Measurements from ENCODE around the gene ACTN3. TPM values are rescaled to one million over a fixed set of nuclear protein-coding genes. Genes with fewer than 3 reads are reported as not detected.

ACTN3 gene
- total RNA-seq, 1 experiment from 2014 or later, result not detected

DNA sequence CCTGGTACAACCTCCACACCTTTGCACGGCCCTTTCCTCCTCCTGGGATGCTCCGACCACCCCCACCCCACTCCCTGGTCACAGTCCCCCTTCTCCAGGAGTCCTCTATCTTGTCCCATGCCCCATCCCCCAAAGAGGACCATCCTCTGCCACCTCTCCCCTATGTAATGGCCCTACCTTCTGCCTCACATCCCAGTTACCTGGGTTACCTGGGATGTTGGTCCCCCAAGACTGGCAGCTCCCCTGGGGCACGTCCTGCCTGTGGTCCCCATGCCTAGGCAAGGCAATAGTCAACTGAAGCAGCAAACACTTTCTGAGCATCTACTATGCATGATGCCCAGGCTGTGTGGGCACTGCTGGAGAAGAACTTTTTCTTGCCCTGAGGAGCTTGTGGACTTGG, 8.7 kb downstream of the ACTN3 start:
- no peak overlapping the region for H3K4me3 ChIP-seq (ENCODE audit: low read length)
- no peaks in the 10 kb centered on the region for H3K9me2 ChIP-seq (replicated peaks; ENCODE audit: low read length)
- H3K4me2 ChIP-seq (ENCODE audit: low read length), result no peak overlapping the region
- no peaks in the 10 kb centered on the region for H3K27me3 ChIP-seq (ENCODE audit: low read length)
- no peaks in the 10 kb centered on the region for H3F3A ChIP-seq (ENCODE audit: low read length, unreplicated experiment)
- no peak overlapping the region for H3K27ac ChIP-seq (ENCODE audit: low read length)
- no peaks in the 10 kb centered on the region for H3K36me3 ChIP-seq (ENCODE audit: low read depth, low read length)
- BruUV-seq (replicated peaks), result no TSS peak
- no peaks in the 10 kb centered on the region for H3K9me3 ChIP-seq (ENCODE audit: low read length)
- CTCF ChIA-PET, result no interaction called here
- H4K20me1 ChIP-seq (ENCODE audit: low read length), result no peaks in the 10 kb centered on the region
- no peak overlapping the region for H2AFZ ChIP-seq (ENCODE audit: low read length)
- DNase-seq (no peak), ATAC-seq (no peak)
- TF ChIP-seq, protein P1, sequence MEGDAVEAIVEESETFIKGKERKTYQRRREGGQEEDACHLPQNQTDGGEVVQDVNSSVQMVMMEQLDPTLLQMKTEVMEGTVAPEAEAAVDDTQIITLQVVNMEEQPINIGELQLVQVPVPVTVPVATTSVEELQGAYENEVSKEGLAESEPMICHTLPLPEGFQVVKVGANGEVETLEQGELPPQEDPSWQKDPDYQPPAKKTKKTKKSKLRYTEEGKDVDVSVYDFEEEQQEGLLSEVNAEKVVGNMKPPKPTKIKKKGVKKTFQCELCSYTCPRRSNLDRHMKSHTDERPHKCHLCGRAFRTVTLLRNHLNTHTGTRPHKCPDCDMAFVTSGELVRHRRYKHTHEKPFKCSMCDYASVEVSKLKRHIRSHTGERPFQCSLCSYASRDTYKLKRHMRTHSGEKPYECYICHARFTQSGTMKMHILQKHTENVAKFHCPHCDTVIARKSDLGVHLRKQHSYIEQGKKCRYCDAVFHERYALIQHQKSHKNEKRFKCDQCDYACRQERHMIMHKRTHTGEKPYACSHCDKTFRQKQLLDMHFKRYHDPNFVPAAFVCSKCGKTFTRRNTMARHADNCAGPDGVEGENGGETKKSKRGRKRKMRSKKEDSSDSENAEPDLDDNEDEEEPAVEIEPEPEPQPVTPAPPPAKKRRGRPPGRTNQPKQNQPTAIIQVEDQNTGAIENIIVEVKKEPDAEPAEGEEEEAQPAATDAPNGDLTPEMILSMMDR (conservative IDR thresholded peaks at IDR 0.05; ENCODE audit: low read depth, low read length), result no peak
- TF ChIP-seq EZH2phosphoT487 (IDR thresholded peaks at IDR 0.05; ENCODE audit: borderline replicate concordance, low read length) (no peak), EZH2 (IDR thresholded peaks at IDR 0.05; ENCODE audit: low read length, unreplicated experiment) (no peak)
- POLR2A ChIA-PET (ENCODE audit: unreplicated experiment), result no interaction called here
- no peak overlapping the region for H3K9ac ChIP-seq (ENCODE audit: low read length)
- H3K4me1 ChIP-seq (ENCODE audit: insufficient read depth, low read length), result no peaks in the 10 kb centered on the region
- no peaks in the 10 kb centered on the region for H3K79me2 ChIP-seq (ENCODE audit: low read length)
- intact Hi-C loops (cut with micrococcal nuclease), result no loop called here

DNA sequence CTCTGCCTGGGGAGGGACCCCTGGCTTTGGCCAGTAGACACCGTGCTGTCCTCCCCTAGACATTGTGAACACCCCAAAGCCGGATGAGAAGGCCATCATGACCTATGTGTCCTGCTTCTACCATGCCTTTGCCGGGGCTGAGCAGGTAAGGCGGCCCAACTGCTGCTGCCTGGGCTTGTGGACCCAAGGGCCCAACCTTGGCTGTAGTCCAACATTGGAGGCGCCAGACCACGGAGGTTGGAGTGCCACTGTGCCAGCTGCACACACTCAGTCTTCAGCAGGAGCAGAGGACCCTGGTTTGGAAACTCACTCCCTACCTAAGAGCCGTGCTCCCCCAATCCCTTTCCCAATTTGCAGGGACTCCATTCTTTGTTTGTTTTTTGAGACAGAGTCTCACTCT, 9.4 kb downstream of the ACTN3 start:
- H3K79me2 ChIP-seq (ENCODE audit: low read length), result no peaks in the 10 kb centered on the region
- no peaks in the 10 kb centered on the region for H3K36me3 ChIP-seq (ENCODE audit: low read depth, low read length)
- no peaks in the 10 kb centered on the region for H3K9me2 ChIP-seq (replicated peaks; ENCODE audit: low read length)
- no peak overlapping the region for H3K4me3 ChIP-seq (ENCODE audit: low read length)
- BruUV-seq (replicated peaks), result no TSS peak
- TF ChIP-seq EZH2phosphoT487 (IDR thresholded peaks at IDR 0.05; ENCODE audit: borderline replicate concordance, low read length) (no peak), EZH2 (IDR thresholded peaks at IDR 0.05; ENCODE audit: low read length, unreplicated experiment) (no peak)
- TF ChIP-seq, protein P1 (conservative IDR thresholded peaks at IDR 0.05; ENCODE audit: low read depth, low read length), result no peak
- no peak overlapping the region for H3K9ac ChIP-seq (ENCODE audit: low read length)
- POLR2A ChIA-PET (ENCODE audit: unreplicated experiment), result no interaction called here
- no peaks in the 10 kb centered on the region for H3F3A ChIP-seq (ENCODE audit: low read length, unreplicated experiment)
- no peaks in the 10 kb centered on the region for H3K9me3 ChIP-seq (ENCODE audit: low read length)
- intact Hi-C loops (cut with micrococcal nuclease), result no loop called here
- CTCF ChIA-PET, result no interaction called here
- no peaks in the 10 kb centered on the region for H3K4me1 ChIP-seq (ENCODE audit: insufficient read depth, low read length)
- no peak overlapping the region for H3K27ac ChIP-seq (ENCODE audit: low read length)
- H2AFZ ChIP-seq (ENCODE audit: low read length), result no peak overlapping the region
- no peaks in the 10 kb centered on the region for H4K20me1 ChIP-seq (ENCODE audit: low read length)
- no peaks in the 10 kb centered on the region for H3K27me3 ChIP-seq (ENCODE audit: low read length)
- DNase-seq, result no peak
- ATAC-seq, result no peak
- no peak overlapping the region for H3K4me2 ChIP-seq (ENCODE audit: low read length)

DNA sequence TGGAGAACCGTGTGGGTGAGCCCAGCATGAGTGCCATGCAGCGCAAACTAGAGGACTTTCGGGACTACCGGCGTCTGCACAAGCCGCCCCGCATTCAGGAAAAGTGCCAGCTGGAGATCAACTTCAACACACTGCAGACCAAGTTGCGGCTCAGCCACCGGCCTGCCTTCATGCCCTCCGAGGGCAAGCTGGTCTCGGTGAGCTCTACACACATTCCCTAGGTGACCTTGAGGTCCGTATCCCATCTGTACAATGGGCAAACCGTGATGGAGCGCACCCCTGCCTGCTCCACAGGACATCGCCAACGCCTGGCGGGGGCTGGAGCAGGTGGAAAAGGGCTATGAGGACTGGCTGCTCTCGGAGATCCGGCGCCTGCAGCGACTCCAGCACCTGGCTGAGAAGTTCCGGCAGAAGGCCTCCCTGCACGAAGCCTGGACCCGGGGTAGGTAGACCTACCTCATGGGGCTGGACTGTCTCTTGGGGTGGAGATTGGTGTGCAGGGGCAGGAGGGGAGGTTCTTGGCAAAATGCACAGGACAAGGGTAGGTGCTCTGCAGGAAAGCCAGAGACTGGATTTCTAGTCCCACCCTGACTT, 11.1 kb downstream of the ACTN3 start:
- CTCF ChIA-PET, result interaction anchor here (0.7 kb wide), 1 partner anchor 34 kb away, joined by 4 read pairs; no protein-coding TSS in a partner anchor
- Histone ChIP-seq H3K4me2 (ENCODE audit: low read length) (no peak overlapping the region), H3K27me3 (ENCODE audit: low read length) (no peaks in the 10 kb centered on the region), H2AFZ (ENCODE audit: low read length) (no peak overlapping the region), H3K4me1 (ENCODE audit: insufficient read depth, low read length) (no peaks in the 10 kb centered on the region), H3K9ac (ENCODE audit: low read length) (no peak overlapping the region), H3F3A (ENCODE audit: low read length, unreplicated experiment) (no peaks in the 10 kb centered on the region), H3K9me2 (replicated peaks; ENCODE audit: low read length) (no peaks in the 10 kb centered on the region), H3K79me2 (ENCODE audit: low read length) (no peaks in the 10 kb centered on the region), H3K27ac (ENCODE audit: low read length) (no peak overlapping the region), H4K20me1 (ENCODE audit: low read length) (no peaks in the 10 kb centered on the region), H3K36me3 (ENCODE audit: low read depth, low read length) (no peaks in the 10 kb centered on the region), H3K4me3 (ENCODE audit: low read length) (no peak overlapping the region), H3K9me3 (ENCODE audit: low read length) (no peaks in the 10 kb centered on the region)
- intact Hi-C loops (cut with micrococcal nuclease), result no loop called here
- no peak for DNase-seq
- TF ChIP-seq, protein P1 (conservative IDR thresholded peaks at IDR 0.05; ENCODE audit: low read depth, low read length), result no peak
- TF ChIP-seq EZH2 (IDR thresholded peaks at IDR 0.05; ENCODE audit: low read length, unreplicated experiment) (no peak), EZH2phosphoT487 (IDR thresholded peaks at IDR 0.05; ENCODE audit: borderline replicate concordance, low read length) (no peak)
- BruUV-seq (replicated peaks), result no TSS peak
- ATAC-seq, result no peak
- POLR2A ChIA-PET (ENCODE audit: unreplicated experiment), result no interaction called here

Data from PC-3 (cell line).